GM18505 (cell line): ENCODE data around the gene FBXO38.
"Not testable (repeated sequence)": the region's sequence is repeated elsewhere in the genome, so short reads cannot be mapped to it uniquely, and the experiment has no call there.

Source experiments
- ATAC-seq: cut with Tn5 transposase; IDR thresholded peaks from one replicate; pipeline ENCODE4 v1.9.1; 2021; ENCODE audit not compliant: unreplicated experiment
- POLR2A ChIP-seq: IDR thresholded peaks from 4 replicates; pipeline ENCODE4 v1.6.1; 2011; ENCODE audit warnings: borderline replicate concordance; ENCODE audit not compliant: insufficient read depth, insufficient read length; ENCODE audit errors: extremely low read depth

Gene FBXO38

GRCh38 chr5:148457183-148457620 is 73.4 kb downstream of the FBXO38 start:
- ATAC-seq = peak; percentile 79
- no peak for TF ChIP-seq POLR2A

- no peak for TF ChIP-seq POLR2A
- no peak for ATAC-seq
Observed at GRCh38 chr5:148458036-148458888, 74.5 kb downstream of the FBXO38 start.

GRCh38 chr5:148459669-148460068 is 75.9 kb downstream of the FBXO38 start:
- no peak for ATAC-seq

GRCh38 chr5:148465381-148466235 is 81.8 kb downstream of the FBXO38 start:
- no peak for TF ChIP-seq POLR2A
- no peak for ATAC-seq

More at GRCh38 chr5:148459669-148460068, 75.9 kb downstream of the FBXO38 start:
- no peak for TF ChIP-seq POLR2A

- ATAC-seq = no peak
- no peak for TF ChIP-seq POLR2A
Observed at GRCh38 chr5:148466236-148466580, 82.5 kb downstream of the FBXO38 start.

- no peak for ATAC-seq
- no peak for TF ChIP-seq POLR2A
Observed at GRCh38 chr5:148467958-148468357, 84.2 kb downstream of the FBXO38 start.

- ATAC-seq = not testable (repeated sequence)
Observed at GRCh38 chr5:148468746-148469145, 85.0 kb downstream of the FBXO38 start.

GRCh38 chr5:148469501-148469935 is 85.8 kb downstream of the FBXO38 start:
- TF ChIP-seq POLR2A = no peak
- no peak for ATAC-seq

GRCh38 chr5:148471379-148471778 is 87.6 kb downstream of the FBXO38 start:
- ATAC-seq = no peak
- TF ChIP-seq POLR2A = no peak

GRCh38 chr5:148474025-148474511 is 90.3 kb downstream of the FBXO38 start:
- TF ChIP-seq POLR2A = no peak
- no peak for ATAC-seq

- no peak for ATAC-seq
- TF ChIP-seq POLR2A = no peak
Observed at GRCh38 chr5:148476302-148476701, 92.5 kb downstream of the FBXO38 start.

- ATAC-seq = no peak
- TF ChIP-seq POLR2A = no peak
Observed at GRCh38 chr5:148477429-148477828, 93.7 kb downstream of the FBXO38 start.

- ATAC-seq = no peak
- no peak for TF ChIP-seq POLR2A
Observed at GRCh38 chr5:148482196-148482595, 98.4 kb downstream of the FBXO38 start.
